Peyer's patch (tissue), 4 donors: ENCODE data around the gene ATXN1.

Source experiments
- CTCF ChIP-seq, 6 experiments: fragments of 450-650 bp in 4 of 6; fragments of 200-600 bp in 2 of 6; sonication (generic) in 1 of 6; IDR thresholded peaks; one replicate each; pipeline ENCODE4 v1.5.1; 2017 to 2019; ENCODE audit warnings: antibody characterized with exemption in 6 of 6, mild to moderate bottlenecking in 3 of 6, moderate library complexity in 1 of 6
- POLR2A ChIP-seq, 2 donors: fragments of 450-650 bp; IDR thresholded peaks; one replicate each; pipeline ENCODE4 v1.5.1; 2017; ENCODE audit warnings: antibody characterized with exemption in 2 of 2, mild to moderate bottlenecking in 2 of 2, moderate library complexity in 2 of 2

GRCh38 chr6:16352821-16353438 is 408.3 kb downstream of the ATXN1 start:
- no peak for TF ChIP-seq CTCF (IDR thresholded peaks at IDR 0.05)
- TF ChIP-seq POLR2A (IDR thresholded peaks at IDR 0.05), result no peak
